ENCODE data around the gene SLC37A1. TPM values are rescaled to one million over a fixed set of nuclear protein-coding genes. Genes with fewer than 3 reads are reported as not detected.

Gene SLC37A1
- total RNA-seq, 1 donor from 2014 or later = 13.5 TPM

- DNase-seq (ENCODE audit: extremely low spot score, unreplicated experiment) = no peak
- Mint-ChIP-seq H3K4me3 (ENCODE audit: unreplicated experiment) (no peak overlapping the region), H3K36me3 (ENCODE audit: unreplicated experiment) (no peaks in the 10 kb centered on the region), H3K4me1 (ENCODE audit: unreplicated experiment) (no peaks in the 10 kb centered on the region), H3K27me3 (ENCODE audit: unreplicated experiment) (no peaks in the 10 kb centered on the region), H3K9me3 (ENCODE audit: unreplicated experiment) (no peaks in the 10 kb centered on the region), H3K27ac (ENCODE audit: unreplicated experiment) (no peak overlapping the region)
- TF ChIP-seq CTCF (IDR thresholded peaks at IDR 0.05) = no peak
These were observed 77.7 kb downstream of the SLC37A1 start for GRCh38 chr21:42591170-42591869.

- no peaks in the 10 kb centered on the region for H3K36me3 Mint-ChIP-seq (ENCODE audit: unreplicated experiment)
- TF ChIP-seq CTCF (IDR thresholded peaks at IDR 0.05) = no peak
- H3K9me3 Mint-ChIP-seq (ENCODE audit: unreplicated experiment) = peaks cover under 1% of the 10 kb centered on the region
- DNase-seq (ENCODE audit: extremely low spot score, unreplicated experiment) = no peak
- no peaks in the 10 kb centered on the region for H3K4me1 Mint-ChIP-seq (ENCODE audit: unreplicated experiment)
- no peak overlapping the region for H3K27ac Mint-ChIP-seq (ENCODE audit: unreplicated experiment)
- no peak overlapping the region for H3K4me3 Mint-ChIP-seq (ENCODE audit: unreplicated experiment)
- no peaks in the 10 kb centered on the region for H3K27me3 Mint-ChIP-seq (ENCODE audit: unreplicated experiment)
These were observed 78.6 kb downstream of the SLC37A1 start for GRCh38 chr21:42592156-42592820.

GRCh38 chr21:42593007-42593814, 79.6 kb downstream of the SLC37A1 start:
- peak; percentile 93 for TF ChIP-seq CTCF (IDR thresholded peaks at IDR 0.05)
- peak; percentile 89 for DNase-seq (ENCODE audit: extremely low spot score, unreplicated experiment)
- no peaks in the 10 kb centered on the region for H3K36me3 Mint-ChIP-seq (ENCODE audit: unreplicated experiment)
- H3K4me3 Mint-ChIP-seq (ENCODE audit: unreplicated experiment) = no peak overlapping the region
- H3K4me1 Mint-ChIP-seq (ENCODE audit: unreplicated experiment) = no peaks in the 10 kb centered on the region
- H3K9me3 Mint-ChIP-seq (ENCODE audit: unreplicated experiment) = peaks cover 5% of the 10 kb centered on the region
- no peak overlapping the region for H3K27ac Mint-ChIP-seq (ENCODE audit: unreplicated experiment)
- H3K27me3 Mint-ChIP-seq (ENCODE audit: unreplicated experiment) = peaks cover 2% of the 10 kb centered on the region

- H3K27me3 Mint-ChIP-seq (ENCODE audit: unreplicated experiment) = peaks cover 7% of the 10 kb centered on the region
- no peaks in the 10 kb centered on the region for H3K36me3 Mint-ChIP-seq (ENCODE audit: unreplicated experiment)
- no peak for DNase-seq (ENCODE audit: extremely low spot score, unreplicated experiment)
- TF ChIP-seq CTCF (IDR thresholded peaks at IDR 0.05) = no peak
- no peak overlapping the region for H3K4me3 Mint-ChIP-seq (ENCODE audit: unreplicated experiment)
- H3K9me3 Mint-ChIP-seq (ENCODE audit: unreplicated experiment) = peaks cover 9% of the 10 kb centered on the region
- H3K4me1 Mint-ChIP-seq (ENCODE audit: unreplicated experiment) = no peaks in the 10 kb centered on the region
- no peak overlapping the region for H3K27ac Mint-ChIP-seq (ENCODE audit: unreplicated experiment)
These were observed 81.1 kb downstream of the SLC37A1 start for GRCh38 chr21:42594616-42595282.

Measured in osteocyte (in vitro differentiated cells).